Progenitor cell of endocrine pancreas (in vitro differentiated cells): ENCODE data around the gene GLRA2. TPM values are rescaled to one million over a fixed set of nuclear protein-coding genes. Genes with fewer than 3 reads are reported as not detected.

Source experiments
- DNase-seq: peaks from one replicate; pipeline ENCODE4 v3.0.0; 2021; ENCODE audit warnings: low spot score; ENCODE audit not compliant: unreplicated experiment
- H3K27ac Mint-ChIP-seq: 2 replicates; pipeline ENCODE4 v1.8.0; 2021; ENCODE audit warnings: mild to moderate bottlenecking, moderate library complexity, mixed read lengths
- H3K27me3 Mint-ChIP-seq: 2 replicates; pipeline ENCODE4 v1.8.0; 2021; ENCODE audit warnings: mixed read lengths
- H3K36me3 Mint-ChIP-seq: 2 replicates; pipeline ENCODE4 v1.8.0; 2022; ENCODE audit warnings: mixed read lengths; ENCODE audit not compliant: insufficient read depth
- H3K4me1 Mint-ChIP-seq: 2 replicates; pipeline ENCODE4 v1.8.0; 2021; ENCODE audit warnings: low read depth, mixed read lengths
- H3K4me3 Mint-ChIP-seq: 2 replicates; pipeline ENCODE4 v1.8.0; 2021; ENCODE audit warnings: low read depth, mild to moderate bottlenecking, moderate library complexity, mixed read lengths
- H3K9me3 Mint-ChIP-seq: 2 replicates; pipeline ENCODE4 v1.8.0; 2021; ENCODE audit warnings: low read depth, mixed read lengths
- CTCF ChIP-seq: fragments of 200-600 bp; sonication (generic); IDR thresholded peaks from one replicate; pipeline ENCODE4 v1.5.0; 2021; ENCODE audit warnings: antibody characterized with exemption, mild to moderate bottlenecking; ENCODE audit not compliant: unreplicated experiment
- total RNA-seq: library from RNA; stranded (reverse); gene quantifications from 2 replicates; pipeline ENCODE4 v1.2.1, GENCODE V29; 2021

GLRA2 gene
- total RNA-seq, 1 donor from 2014 or later, result not detected

DNA sequence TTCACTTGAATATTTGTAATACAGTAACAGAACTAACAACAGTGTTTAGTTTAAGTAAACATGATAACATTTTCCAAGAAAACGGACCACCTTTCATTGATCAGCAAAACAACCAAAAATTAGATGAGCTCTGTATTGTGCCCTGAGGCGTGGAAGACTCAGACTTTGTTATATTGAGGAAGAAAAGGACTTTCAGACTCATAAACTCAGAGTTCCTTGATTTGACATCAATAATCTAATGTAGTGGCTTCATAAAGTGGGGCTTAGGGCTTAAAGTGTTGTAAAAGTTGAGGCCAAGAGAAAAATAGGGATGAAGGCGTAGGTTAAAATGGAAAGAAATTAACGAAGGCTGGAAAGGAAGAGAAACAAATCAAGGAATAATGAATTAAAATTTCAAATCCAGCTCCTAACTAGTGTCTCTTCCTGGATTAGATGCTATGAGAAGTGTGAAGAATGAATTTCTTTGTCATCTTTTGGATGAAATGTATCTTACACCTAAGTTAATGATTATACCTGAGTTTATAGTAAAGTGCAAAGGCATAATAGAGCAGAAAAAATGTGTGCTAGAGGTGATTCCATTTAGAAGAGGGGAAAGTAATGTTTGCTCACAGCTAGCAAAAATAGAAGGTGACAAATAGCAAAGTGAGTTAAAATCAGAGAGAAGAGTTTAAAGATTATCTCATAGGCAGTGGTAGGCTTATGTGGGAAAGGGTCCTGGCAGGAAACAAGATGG lies 19.8 kb upstream of the GLRA2 start:
- no peak for TF ChIP-seq CTCF
- Mint-ChIP-seq H3K27ac (no peak overlapping the region), H3K36me3 (no peaks in the 10 kb centered on the region), H3K9me3 (peaks cover 25% of the 10 kb centered on the region), H3K4me1 (peaks cover 7% of the 10 kb centered on the region), H3K27me3 (no peaks in the 10 kb centered on the region), H3K4me3 (no peak overlapping the region)
- DNase-seq, result no peak

GRCh38 chrX:14528629-14529289 lies 577 bp upstream of the GLRA2 start:
- H3K36me3 Mint-ChIP-seq, result no peaks in the 10 kb centered on the region
- peaks cover 2% of the 10 kb centered on the region for H3K4me1 Mint-ChIP-seq
- peak; percentile 61 for TF ChIP-seq CTCF
- DNase-seq, result peak; percentile 54
- H3K27me3 Mint-ChIP-seq, result peaks cover 3% of the 10 kb centered on the region
- H3K27ac Mint-ChIP-seq, result no peak overlapping the region
- H3K9me3 Mint-ChIP-seq, result peaks cover 8% of the 10 kb centered on the region
- H3K4me3 Mint-ChIP-seq, result peak overlapping the region; percentile 71

- no peak overlapping the region for H3K27ac Mint-ChIP-seq
- H3K4me3 Mint-ChIP-seq, result no peak overlapping the region
- no peak for DNase-seq
- peaks cover 8% of the 10 kb centered on the region for H3K9me3 Mint-ChIP-seq
- H3K4me1 Mint-ChIP-seq, result peaks cover 2% of the 10 kb centered on the region
- H3K36me3 Mint-ChIP-seq, result no peaks in the 10 kb centered on the region
- H3K27me3 Mint-ChIP-seq, result peaks cover 3% of the 10 kb centered on the region
- no peak for TF ChIP-seq CTCF
These were observed 4.5 kb downstream of the GLRA2 start for GRCh38 chrX:14533867-14534266.

- no peak for DNase-seq
- H3K36me3 Mint-ChIP-seq, result no peaks in the 10 kb centered on the region
- H3K4me3 Mint-ChIP-seq, result no peak overlapping the region
- no peaks in the 10 kb centered on the region for H3K27me3 Mint-ChIP-seq
- no peaks in the 10 kb centered on the region for H3K4me1 Mint-ChIP-seq
- peaks cover 20% of the 10 kb centered on the region for H3K9me3 Mint-ChIP-seq
- TF ChIP-seq CTCF, result no peak
- H3K27ac Mint-ChIP-seq, result no peak overlapping the region
These were observed 16.9 kb downstream of the GLRA2 start for GRCh38 chrX:14546190-14546589.

DNA sequence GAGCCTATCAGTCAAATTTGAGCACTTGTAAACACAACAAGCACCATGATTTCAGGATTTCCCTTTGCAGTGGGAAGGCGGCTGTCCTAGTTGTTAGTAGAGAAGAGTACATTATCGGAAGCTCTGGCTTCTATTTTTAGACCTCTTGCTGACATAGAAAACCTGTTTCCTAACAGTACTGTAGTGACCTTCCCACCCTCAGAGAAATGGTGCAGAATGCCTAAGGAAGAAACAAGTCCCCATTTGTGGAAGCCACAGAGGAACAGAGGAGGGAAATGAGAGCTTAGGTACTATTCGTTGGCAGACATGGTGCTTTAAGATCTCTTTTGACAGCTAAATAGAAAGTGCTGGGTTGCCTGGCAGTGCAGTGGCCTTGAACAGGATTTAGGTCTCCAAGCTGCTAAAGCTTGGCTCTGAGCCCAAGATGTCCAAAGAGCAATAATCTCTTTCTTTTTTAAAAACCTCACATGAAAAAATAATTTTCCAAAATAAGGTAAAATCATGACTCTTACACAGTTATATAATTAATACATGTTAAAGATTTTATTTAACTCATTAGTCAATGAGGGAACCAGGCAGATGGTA lies 24.9 kb downstream of the GLRA2 start:
- Mint-ChIP-seq H3K9me3 (peaks cover 20% of the 10 kb centered on the region), H3K36me3 (no peaks in the 10 kb centered on the region), H3K27me3 (no peaks in the 10 kb centered on the region), H3K4me1 (no peaks in the 10 kb centered on the region), H3K4me3 (no peak overlapping the region), H3K27ac (no peak overlapping the region)
- TF ChIP-seq CTCF, result no peak
- DNase-seq, result no peak
